Epithelial cell of prostate (primary cell): ENCODE measurements around the gene ZDHHC4.
A peak's percentile ranks its signal among the peaks of the same experiment; 100 is the strongest.
"Not testable (repeated sequence)": the region's sequence is repeated elsewhere in the genome, so short reads cannot be mapped to it uniquely, and the experiment has no call there.

ENCODE experiments used
- DNase-seq: peaks from one replicate; pipeline ENCODE4 v3.0.0-alpha.2; 2011; ENCODE audit warnings: low read depth, low spot score
- H3K27ac ChIP-seq: fragments of 450-650 bp; 2 replicates; pipeline ENCODE4 v1.5.1; 2017; ENCODE audit warnings: mild to moderate bottlenecking

The ZDHHC4 gene

DNA sequence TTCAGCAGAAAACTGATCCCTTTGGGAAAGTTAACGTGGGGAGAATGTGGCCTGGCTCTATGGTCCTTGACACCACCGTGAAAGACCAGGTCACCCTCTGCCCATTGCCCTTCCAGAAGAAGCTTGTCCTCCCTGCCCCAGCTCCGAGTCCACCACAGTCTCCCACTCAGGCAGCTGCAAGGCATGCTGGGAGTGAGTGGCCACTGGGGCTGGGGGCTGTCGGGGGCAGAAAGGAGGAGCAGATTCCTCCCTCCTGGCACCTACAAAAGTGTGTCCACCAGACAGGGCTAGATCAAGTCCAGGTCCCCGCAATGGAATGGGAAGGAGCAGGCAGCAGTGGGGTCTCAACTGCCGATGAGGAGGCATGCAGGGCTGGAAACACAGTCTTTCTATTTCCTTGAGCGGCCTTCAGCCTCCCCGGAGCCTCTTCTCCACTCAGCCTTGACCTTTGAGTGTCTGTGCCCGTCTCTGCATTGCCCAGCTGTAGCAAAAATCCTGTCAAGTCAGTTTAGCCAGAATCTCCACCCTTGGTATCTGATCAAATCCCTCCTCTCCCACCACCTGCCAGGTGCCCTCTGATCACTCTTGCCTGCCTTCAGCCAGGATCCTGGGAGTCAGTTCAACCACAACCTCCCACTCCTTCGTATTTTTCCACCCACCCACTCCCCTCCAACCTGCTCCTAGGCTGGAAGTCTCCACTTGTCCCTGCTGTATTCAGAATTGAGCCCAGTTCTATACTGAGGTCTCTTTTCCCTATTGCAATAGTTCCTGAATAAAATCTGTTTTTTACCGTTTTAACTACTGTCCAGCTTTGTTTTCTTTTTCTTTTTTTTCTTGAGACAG, 53.0 kb downstream of the ZDHHC4 start:
- no peak for DNase-seq
- H3K27ac ChIP-seq: no peak overlapping the region

DNA sequence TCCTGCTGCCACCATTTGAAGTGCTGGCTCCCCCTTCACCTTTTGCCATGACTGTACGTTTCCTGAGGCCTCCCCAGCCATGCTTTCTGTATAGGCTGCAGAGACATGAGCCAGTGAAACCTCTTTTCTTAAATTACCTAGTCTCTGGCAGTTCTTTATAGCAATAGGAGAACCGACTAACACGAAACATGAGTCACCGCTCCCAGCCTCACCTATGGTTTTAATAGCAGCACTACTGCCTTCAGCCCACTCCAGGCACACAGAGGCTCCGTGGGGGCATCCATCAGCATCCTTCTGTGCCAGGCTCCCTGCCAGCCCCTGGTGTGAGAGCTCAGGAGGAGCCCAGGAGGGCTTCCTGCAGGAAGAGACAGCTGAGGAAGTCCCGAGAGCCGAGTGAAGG, 54.4 kb downstream of the ZDHHC4 start:
- no peak for DNase-seq
- no peak overlapping the region for H3K27ac ChIP-seq

DNA sequence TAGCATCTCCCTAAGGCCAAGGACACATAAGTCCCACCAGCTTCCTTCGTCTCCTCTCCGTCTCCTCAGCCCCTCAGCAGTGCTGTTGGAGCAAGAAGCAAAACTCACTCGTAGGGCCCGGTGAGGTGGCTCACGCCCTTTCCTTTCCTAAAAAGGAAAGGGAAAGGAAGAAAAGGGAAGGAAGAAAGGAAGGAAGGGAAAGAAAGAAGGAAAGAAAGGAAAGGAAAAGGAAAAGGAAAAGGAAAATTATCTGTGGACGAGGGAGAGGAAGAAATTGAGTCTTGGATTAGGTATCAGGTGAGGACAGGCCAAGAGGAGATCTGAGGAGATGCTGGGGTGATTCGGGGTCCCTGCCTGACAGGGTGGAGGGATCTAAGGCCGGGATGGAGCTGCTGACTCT, 56.8 kb downstream of the ZDHHC4 start:
- H3K27ac ChIP-seq: no peak overlapping the region
- DNase-seq: no peak

DNA sequence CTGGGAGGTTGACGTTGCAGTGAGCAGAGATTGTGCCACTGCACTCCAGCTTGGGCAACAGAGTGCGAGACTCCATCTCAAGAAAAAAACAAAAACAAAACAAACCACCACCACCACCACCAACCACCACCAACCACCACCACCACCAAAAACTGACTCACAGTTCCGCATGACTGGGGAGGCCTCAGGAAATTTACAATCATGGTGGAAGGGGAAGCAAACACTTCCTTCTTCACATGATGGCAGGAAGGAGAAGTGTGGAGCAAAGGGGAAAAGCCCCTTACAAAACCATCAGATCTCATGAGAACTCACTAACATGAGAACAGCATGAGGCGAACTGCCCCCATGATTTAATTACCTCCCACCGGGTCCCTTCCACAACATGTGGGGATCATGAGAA, 57.7 kb downstream of the ZDHHC4 start:
- peak overlapping the region; percentile 6 for H3K27ac ChIP-seq
- not testable (repeated sequence) for DNase-seq

DNA sequence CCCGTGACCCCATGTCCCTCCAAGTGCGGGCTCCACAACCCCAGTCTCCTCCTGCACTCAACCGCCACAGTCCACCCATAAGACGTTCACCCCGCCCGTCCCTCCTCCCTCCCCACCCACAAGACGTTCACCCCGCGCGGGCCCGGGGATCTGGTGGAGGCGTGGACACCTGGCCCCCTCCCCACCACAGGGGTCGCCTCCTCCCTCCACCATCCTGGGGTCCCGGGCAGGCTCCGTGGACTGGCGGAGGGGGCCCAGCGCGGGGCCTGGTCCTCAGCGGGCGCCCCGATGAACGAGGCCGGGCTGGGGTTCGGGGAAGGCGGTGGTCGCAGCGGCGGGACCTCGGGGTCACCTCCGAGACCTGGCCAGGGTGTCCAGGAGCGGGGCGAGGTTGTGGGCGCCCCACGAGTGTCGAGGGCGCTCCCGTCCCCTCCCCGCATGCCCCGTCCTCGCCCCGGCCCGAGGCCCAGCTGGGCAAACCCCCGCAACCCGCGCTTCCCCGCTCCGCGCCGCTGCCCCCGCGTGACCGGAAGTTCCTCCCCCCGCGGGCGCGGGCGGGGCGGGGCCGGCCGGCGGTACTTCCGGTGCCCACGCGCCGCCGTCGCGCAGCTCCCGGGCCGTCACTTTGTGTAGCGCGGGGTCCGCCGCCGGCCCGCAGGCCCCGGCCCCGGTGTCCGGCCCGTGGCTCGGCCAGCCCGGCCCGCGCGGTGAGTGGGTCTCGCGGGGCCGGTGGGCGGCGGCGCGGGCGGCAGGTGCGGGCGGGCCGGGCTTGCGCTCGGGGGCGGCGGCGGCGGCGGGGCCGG, 59.7 kb downstream of the ZDHHC4 start, which contains the start of gene ZNF316:
Gene ZNF316 (plus strand): TSS at position 578 of the 803 bp plus-strand sequence. CDS start 5,092 bp downstream, outside the sequence.
- no peak for DNase-seq
- peak within 1 kb of the TSS; percentile 43 for H3K27ac ChIP-seq

DNA sequence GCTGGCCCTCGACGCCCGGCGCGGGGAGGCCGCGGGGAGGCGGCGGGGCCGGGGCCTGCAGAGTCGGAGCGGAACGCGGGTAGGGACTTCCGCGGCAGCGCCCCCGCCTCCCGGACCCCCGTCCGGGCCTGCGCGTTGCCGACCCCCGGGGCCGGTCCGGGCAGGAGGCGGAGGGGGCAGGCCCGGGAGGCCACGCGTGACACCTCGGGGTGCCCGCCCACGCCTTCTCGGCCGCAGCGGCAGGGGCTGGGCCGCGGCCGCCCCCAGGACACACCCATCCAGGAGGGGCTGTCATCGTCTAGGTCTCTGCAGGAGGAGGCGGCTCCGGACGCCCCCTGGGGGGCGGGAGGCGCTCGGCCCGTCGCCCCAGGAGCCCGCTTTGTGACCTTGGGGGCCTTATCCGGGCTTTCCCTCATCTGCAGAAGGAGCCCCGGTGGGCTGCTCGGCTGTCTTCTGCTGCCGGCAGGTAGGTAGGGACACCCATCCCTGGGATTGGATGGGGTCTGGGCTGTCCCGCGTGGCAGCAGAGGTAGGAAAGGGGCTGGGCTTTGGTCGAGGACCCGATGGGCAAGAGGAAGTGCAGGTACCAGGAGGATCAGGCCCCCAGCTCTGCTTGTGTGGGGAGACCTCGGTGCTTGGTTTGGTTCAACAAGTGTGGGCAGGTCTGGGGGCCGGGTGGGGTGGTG, 60.4 kb downstream of the ZDHHC4 start:
- no peak for DNase-seq
- peak overlapping the region; percentile 43 for H3K27ac ChIP-seq
